Measurements from ENCODE around the gene SPEF2. TPM values are rescaled to one million over a fixed set of nuclear protein-coding genes. Genes with fewer than 3 reads are reported as not detected.

Gene SPEF2
- total RNA-seq, 1 donor from 2014 or later = 6.9 TPM

- no peak for TF ChIP-seq CTCF (conservative IDR thresholded peaks at IDR 0.05)
- Mint-ChIP-seq H3K4me3 (no peak overlapping the region), H3K27me3 (ENCODE audit: low read depth) (no peaks in the 10 kb centered on the region), H3K9me3 (no peaks in the 10 kb centered on the region), H3K4me1 (peaks cover 21% of the 10 kb centered on the region), H3K27ac (ENCODE audit: unreplicated experiment) (no peak overlapping the region), H3K36me3 (ENCODE audit: low read depth) (no peaks in the 10 kb centered on the region)
- no peak for DNase-seq (ENCODE audit: low read depth, low spot score)
Observed at GRCh38 chr5:35755966-35756365, 138.3 kb downstream of the SPEF2 start.

- Mint-ChIP-seq H3K36me3 (ENCODE audit: low read depth) (no peaks in the 10 kb centered on the region), H3K4me1 (peaks cover 19% of the 10 kb centered on the region), H3K27me3 (ENCODE audit: low read depth) (no peaks in the 10 kb centered on the region), H3K27ac (ENCODE audit: unreplicated experiment) (no peak overlapping the region), H3K4me3 (no peak overlapping the region), H3K9me3 (no peaks in the 10 kb centered on the region)
- no peak for DNase-seq (ENCODE audit: low read depth, low spot score)
- TF ChIP-seq CTCF (conservative IDR thresholded peaks at IDR 0.05) = no peak
Observed at GRCh38 chr5:35758151-35758724, 140.6 kb downstream of the SPEF2 start.

- no peaks in the 10 kb centered on the region for H3K36me3 Mint-ChIP-seq (ENCODE audit: low read depth)
- no peak for TF ChIP-seq CTCF (conservative IDR thresholded peaks at IDR 0.05)
- H3K27ac Mint-ChIP-seq (ENCODE audit: unreplicated experiment) = no peak overlapping the region
- no peaks in the 10 kb centered on the region for H3K9me3 Mint-ChIP-seq
- no peak for DNase-seq (ENCODE audit: low read depth, low spot score)
- H3K27me3 Mint-ChIP-seq (ENCODE audit: low read depth) = no peaks in the 10 kb centered on the region
- H3K4me3 Mint-ChIP-seq = no peak overlapping the region
- peaks cover 5% of the 10 kb centered on the region for H3K4me1 Mint-ChIP-seq
Observed at GRCh38 chr5:35761541-35761940, 143.9 kb downstream of the SPEF2 start.

GRCh38 chr5:35762368-35762767 is 144.7 kb downstream of the SPEF2 start:
- Mint-ChIP-seq H3K9me3 (no peaks in the 10 kb centered on the region), H3K27me3 (ENCODE audit: low read depth) (no peaks in the 10 kb centered on the region), H3K27ac (ENCODE audit: unreplicated experiment) (no peak overlapping the region), H3K36me3 (ENCODE audit: low read depth) (no peaks in the 10 kb centered on the region), H3K4me3 (no peak overlapping the region), H3K4me1 (peaks cover 5% of the 10 kb centered on the region)
- TF ChIP-seq CTCF (conservative IDR thresholded peaks at IDR 0.05) = no peak
- DNase-seq (ENCODE audit: low read depth, low spot score) = no peak

GRCh38 chr5:35765921-35766320 is 148.3 kb downstream of the SPEF2 start:
- H3K36me3 Mint-ChIP-seq (ENCODE audit: low read depth) = no peaks in the 10 kb centered on the region

More at GRCh38 chr5:35765921-35766320, 148.3 kb downstream of the SPEF2 start:
- DNase-seq (ENCODE audit: low read depth, low spot score) = no peak
- no peaks in the 10 kb centered on the region for H3K9me3 Mint-ChIP-seq
- H3K4me3 Mint-ChIP-seq = no peak overlapping the region
- no peaks in the 10 kb centered on the region for H3K27me3 Mint-ChIP-seq (ENCODE audit: low read depth)
- no peak for TF ChIP-seq CTCF (conservative IDR thresholded peaks at IDR 0.05)
- H3K4me1 Mint-ChIP-seq = peaks cover 11% of the 10 kb centered on the region
- no peak overlapping the region for H3K27ac Mint-ChIP-seq (ENCODE audit: unreplicated experiment)

Measured in neural crest cell (in vitro differentiated cells).